Stimulated activated memory B cell treated with anti-CD40 and anti-IgM and Interleukin-4, amounts not matched to agents 10 μg/mL and 1 μg/mL and 100 μg/mL, for 72 hours (primary cell): ENCODE data around the gene SFXN5.

Experiments used
- ATAC-seq: fragments of 150-1000 bp; cut with Tn5 transposase; 2 replicates; pipeline ENCODE4 v1.10.0; 2021
- H3K27ac Mint-ChIP-seq: one replicate; pipeline ENCODE4 v1.8.0; 2022; ENCODE audit warnings: mild to moderate bottlenecking, mixed read lengths
- H3K27me3 Mint-ChIP-seq: one replicate; pipeline ENCODE4 v1.8.0; 2022; ENCODE audit warnings: mixed read lengths
- H3K36me3 Mint-ChIP-seq: one replicate; pipeline ENCODE4 v1.8.0; 2022; ENCODE audit warnings: mixed read lengths
- H3K4me1 Mint-ChIP-seq: one replicate; pipeline ENCODE4 v1.8.0; 2022; ENCODE audit warnings: mixed read lengths
- H3K4me3 Mint-ChIP-seq: one replicate; pipeline ENCODE4 v1.8.0; 2022; ENCODE audit warnings: mild to moderate bottlenecking, moderate library complexity, mixed read lengths
- H3K9me3 Mint-ChIP-seq: one replicate; pipeline ENCODE4 v1.8.0; 2022; ENCODE audit warnings: mixed read lengths

Gene SFXN5

GRCh38 chr2:73031095-73031678 lies 40.3 kb downstream of the SFXN5 start:
- no peak for ATAC-seq

DNA sequence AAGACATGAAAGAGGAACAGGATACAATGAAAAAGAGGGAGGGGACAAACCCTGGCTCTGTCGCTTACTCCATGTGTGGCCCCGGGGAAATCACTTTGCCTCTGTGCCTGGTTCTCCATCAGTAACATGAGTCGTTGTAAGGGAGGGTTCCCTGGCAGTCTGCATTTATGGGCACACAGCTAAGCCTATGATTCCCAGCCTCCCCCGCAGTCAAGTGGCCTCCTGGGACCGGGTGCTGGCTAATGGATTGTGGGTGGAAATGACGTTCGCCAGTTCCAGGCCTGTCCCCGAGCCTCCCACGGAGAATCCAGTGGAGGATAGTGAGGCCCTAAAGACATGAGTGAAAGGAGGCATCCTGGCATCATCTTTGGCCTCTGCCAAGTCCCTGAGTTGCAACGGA lies 42.7 kb downstream of the SFXN5 start:
- Mint-ChIP-seq H3K27ac (no peak overlapping the region), H3K9me3 (peaks cover 4% of the 10 kb centered on the region), H3K27me3 (no peaks in the 10 kb centered on the region), H3K4me3 (no peak overlapping the region), H3K36me3 (peaks cover 17% of the 10 kb centered on the region), H3K4me1 (no peaks in the 10 kb centered on the region)
- ATAC-seq: no peak

More at GRCh38 chr2:73031095-73031678, 40.3 kb downstream of the SFXN5 start:
- Mint-ChIP-seq H3K27ac (no peak overlapping the region), H3K4me1 (no peaks in the 10 kb centered on the region), H3K27me3 (no peaks in the 10 kb centered on the region), H3K36me3 (peaks cover 17% of the 10 kb centered on the region), H3K4me3 (no peak overlapping the region), H3K9me3 (peaks cover 4% of the 10 kb centered on the region)

GRCh38 chr2:73027340-73027739 lies 44.2 kb downstream of the SFXN5 start:
- Mint-ChIP-seq H3K27ac (no peak overlapping the region), H3K27me3 (no peaks in the 10 kb centered on the region), H3K36me3 (peaks cover 14% of the 10 kb centered on the region), H3K4me3 (no peak overlapping the region), H3K4me1 (no peaks in the 10 kb centered on the region), H3K9me3 (no peaks in the 10 kb centered on the region)
- no peak for ATAC-seq

- no peak overlapping the region for H3K27ac Mint-ChIP-seq
- ATAC-seq: no peak
- no peaks in the 10 kb centered on the region for H3K27me3 Mint-ChIP-seq
- H3K4me1 Mint-ChIP-seq: no peaks in the 10 kb centered on the region
- no peak overlapping the region for H3K4me3 Mint-ChIP-seq
- peaks cover 25% of the 10 kb centered on the region for H3K36me3 Mint-ChIP-seq
- no peaks in the 10 kb centered on the region for H3K9me3 Mint-ChIP-seq
Observed at GRCh38 chr2:73023497-73023896, 48.0 kb downstream of the SFXN5 start.

DNA sequence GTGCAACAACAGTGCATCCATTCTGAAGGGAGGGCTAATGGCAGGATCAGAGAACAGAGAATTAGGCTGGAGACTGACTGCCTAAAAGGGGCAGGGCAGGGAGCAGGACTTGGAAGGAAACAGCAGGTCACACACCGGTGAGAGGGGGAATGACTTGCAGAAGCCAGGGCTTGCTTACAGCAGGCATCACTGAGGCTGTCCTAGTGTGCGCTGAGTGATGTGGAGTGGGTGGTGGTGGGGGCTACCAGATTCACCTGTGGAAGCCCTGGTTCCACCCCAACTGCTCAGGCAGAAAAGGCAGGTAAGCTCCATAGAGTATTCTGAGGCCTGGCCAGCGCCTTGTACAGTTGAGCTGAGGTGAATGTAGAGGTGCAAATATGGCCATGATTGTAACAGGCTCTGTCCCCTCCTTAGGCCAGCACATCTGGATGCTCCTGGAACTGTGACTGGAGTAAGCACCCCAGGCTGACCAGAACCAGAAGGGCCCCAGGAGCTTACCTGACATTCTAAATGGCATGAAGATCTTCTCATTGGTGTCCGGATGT lies 49.4 kb downstream of the SFXN5 start:
- no peaks in the 10 kb centered on the region for H3K27me3 Mint-ChIP-seq
- no peak overlapping the region for H3K4me3 Mint-ChIP-seq
- H3K9me3 Mint-ChIP-seq: no peaks in the 10 kb centered on the region
- no peak for ATAC-seq
- no peak overlapping the region for H3K27ac Mint-ChIP-seq
- H3K36me3 Mint-ChIP-seq: peaks cover 23% of the 10 kb centered on the region
- peaks cover 6% of the 10 kb centered on the region for H3K4me1 Mint-ChIP-seq

GRCh38 chr2:73021371-73022010 lies 50.0 kb downstream of the SFXN5 start:
- peaks cover 6% of the 10 kb centered on the region for H3K4me1 Mint-ChIP-seq

DNA sequence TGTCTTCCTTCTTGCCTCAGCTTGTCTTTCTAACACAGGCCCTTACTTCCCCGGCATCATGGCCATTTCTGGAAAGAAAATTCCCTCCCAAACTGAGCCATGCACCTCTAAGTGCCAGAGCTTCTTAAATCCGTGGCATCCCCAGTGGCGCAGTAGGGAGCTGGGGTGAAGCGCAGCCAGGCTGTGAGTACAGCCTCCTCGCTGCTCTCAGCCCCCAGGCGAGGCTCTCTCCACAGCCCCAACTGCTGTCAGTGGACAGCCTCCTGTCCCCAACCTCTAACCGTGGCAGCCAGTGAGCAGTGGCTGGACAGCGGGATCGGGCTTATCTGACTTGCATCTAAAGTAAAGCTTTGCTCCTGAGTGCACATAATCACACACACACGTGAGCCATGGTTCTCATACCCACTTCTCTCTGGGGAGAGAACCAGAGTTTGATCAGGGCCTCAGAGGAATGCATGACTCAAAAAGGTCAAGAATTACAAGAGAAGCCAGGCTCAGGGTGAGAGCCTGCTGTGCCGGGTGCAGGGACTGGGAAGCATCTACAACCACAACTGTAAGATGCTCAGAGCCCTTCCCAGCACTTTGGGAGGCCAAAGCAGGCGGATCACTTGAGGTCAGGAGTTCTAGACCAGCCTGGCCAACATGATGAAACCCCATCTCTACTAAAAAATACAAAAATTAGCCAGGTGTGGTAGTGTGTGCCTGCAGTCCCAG lies 50.7 kb downstream of the SFXN5 start:
- no peaks in the 10 kb centered on the region for H3K9me3 Mint-ChIP-seq
- H3K4me1 Mint-ChIP-seq: peaks cover 6% of the 10 kb centered on the region
- H3K36me3 Mint-ChIP-seq: peaks cover 30% of the 10 kb centered on the region
- ATAC-seq: no peak
- no peak overlapping the region for H3K4me3 Mint-ChIP-seq
- no peaks in the 10 kb centered on the region for H3K27me3 Mint-ChIP-seq
- no peak overlapping the region for H3K27ac Mint-ChIP-seq

More at GRCh38 chr2:73021371-73022010, 50.0 kb downstream of the SFXN5 start:
- Mint-ChIP-seq H3K36me3 (peaks cover 27% of the 10 kb centered on the region), H3K9me3 (no peaks in the 10 kb centered on the region), H3K27me3 (no peaks in the 10 kb centered on the region), H3K27ac (no peak overlapping the region), H3K4me3 (no peak overlapping the region)
- no peak for ATAC-seq

DNA sequence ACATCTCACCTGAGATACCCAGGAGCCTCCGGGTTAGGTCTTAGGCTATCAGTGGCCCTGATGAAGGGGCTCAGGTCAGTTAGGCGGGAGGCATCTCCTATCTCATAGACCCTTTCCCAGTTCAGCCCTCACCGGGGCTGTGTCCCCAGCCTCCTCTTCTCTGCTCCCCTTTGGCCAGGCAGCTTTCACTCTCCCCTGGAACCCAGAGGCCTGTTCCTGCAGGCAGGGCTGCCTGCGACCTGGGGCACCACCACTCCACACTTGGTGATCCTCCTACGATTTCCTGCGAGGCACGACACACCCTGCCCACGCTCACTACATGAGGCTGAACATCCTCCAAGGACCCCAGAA lies 51.2 kb downstream of the SFXN5 start:
- Mint-ChIP-seq H3K9me3 (no peaks in the 10 kb centered on the region), H3K36me3 (peaks cover 30% of the 10 kb centered on the region), H3K27ac (no peak overlapping the region), H3K4me3 (no peak overlapping the region), H3K4me1 (peaks cover 6% of the 10 kb centered on the region), H3K27me3 (no peaks in the 10 kb centered on the region)
- ATAC-seq: no peak

DNA sequence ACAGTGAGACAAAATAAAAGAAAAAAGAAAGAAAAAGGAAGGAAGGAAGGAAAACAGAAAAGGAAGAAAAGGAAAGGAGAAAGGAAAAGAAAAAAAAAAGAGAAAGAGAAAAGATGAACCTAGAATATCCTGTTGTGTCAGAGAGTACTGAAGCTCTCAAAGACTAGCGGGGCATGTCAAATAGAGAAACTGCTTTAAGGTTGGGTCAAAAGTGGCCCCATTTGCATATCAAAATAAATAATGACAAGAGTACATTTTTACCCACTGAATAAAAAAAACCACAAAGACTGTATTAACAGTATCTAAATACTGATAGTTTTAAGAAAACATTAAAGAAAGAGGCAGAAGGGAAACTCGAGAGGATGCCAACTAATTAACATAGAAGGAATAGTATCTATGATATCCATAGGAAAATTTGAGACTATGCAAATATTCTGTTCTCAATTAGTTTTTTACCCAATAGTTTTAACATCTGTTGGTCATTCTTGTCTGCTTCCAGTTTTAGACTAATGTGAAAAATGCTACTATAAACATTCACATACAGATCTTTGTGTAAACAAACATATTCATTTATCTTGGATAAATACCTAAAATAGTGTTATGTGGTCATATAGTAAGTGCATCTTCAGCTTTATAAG lies 53.2 kb downstream of the SFXN5 start:
- Mint-ChIP-seq H3K9me3 (no peaks in the 10 kb centered on the region), H3K4me3 (no peak overlapping the region), H3K27me3 (no peaks in the 10 kb centered on the region), H3K27ac (peak overlapping the region; percentile 18), H3K36me3 (peaks cover 30% of the 10 kb centered on the region), H3K4me1 (peaks cover 6% of the 10 kb centered on the region)
- ATAC-seq: no peak

DNA sequence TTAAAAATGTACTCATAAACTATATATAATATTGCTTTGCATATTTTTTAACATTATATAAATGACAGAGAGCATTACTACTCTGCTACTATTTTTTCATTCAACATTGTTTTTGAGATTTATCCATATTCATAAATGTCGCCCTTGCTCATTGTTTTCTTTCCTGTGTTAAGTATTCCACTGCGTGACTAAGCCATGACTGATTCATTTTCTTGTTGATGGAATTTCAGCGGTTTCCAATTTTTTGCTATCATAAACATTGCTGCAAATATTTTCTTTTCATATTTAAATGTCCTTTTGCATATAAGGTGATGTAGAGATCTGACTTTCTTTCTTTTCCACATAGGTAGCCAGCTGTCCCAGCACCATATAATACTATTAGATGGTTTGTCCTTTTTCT lies 57.6 kb downstream of the SFXN5 start:
- no peak overlapping the region for H3K4me3 Mint-ChIP-seq
- H3K27ac Mint-ChIP-seq: no peak overlapping the region
- no peaks in the 10 kb centered on the region for H3K9me3 Mint-ChIP-seq
- ATAC-seq: no peak
- no peaks in the 10 kb centered on the region for H3K27me3 Mint-ChIP-seq
- peaks cover 24% of the 10 kb centered on the region for H3K36me3 Mint-ChIP-seq
- peaks cover 6% of the 10 kb centered on the region for H3K4me1 Mint-ChIP-seq

DNA sequence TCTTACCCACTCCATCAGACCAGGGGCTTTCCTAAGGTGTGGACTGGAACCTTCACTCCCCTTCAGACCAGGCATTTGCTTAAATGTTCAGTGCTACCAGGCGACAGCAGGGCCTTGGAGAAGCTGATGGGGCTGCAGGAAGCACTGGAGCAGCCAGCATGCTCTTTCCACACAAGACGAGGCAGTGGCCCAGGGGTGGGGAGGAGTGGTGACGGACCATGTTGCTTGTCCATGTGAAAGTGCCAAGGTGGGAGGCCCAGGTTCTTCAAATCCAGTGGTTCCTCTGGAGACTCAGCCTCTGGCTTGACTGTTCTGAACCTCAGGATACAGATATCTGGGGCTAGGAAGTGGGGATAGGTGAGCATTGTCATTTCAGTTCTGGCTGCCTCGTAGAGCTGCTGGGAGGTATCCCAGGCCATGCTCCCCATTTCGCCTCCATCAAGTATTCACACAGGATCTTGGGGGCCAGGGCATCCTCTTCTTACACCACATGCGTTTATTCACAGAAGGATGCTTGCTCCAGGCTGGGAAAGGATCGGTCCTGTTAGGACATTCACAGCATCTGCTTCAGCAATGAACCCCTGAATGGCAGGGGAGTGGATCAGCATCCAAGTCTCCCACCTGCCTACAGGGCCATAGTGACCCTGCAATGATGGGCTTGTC lies 62.2 kb downstream of the SFXN5 start:
- ATAC-seq: no peak
- peaks cover 21% of the 10 kb centered on the region for H3K36me3 Mint-ChIP-seq
- no peak overlapping the region for H3K4me3 Mint-ChIP-seq
- H3K9me3 Mint-ChIP-seq: no peaks in the 10 kb centered on the region
- no peak overlapping the region for H3K27ac Mint-ChIP-seq
- H3K4me1 Mint-ChIP-seq: no peaks in the 10 kb centered on the region
- H3K27me3 Mint-ChIP-seq: no peaks in the 10 kb centered on the region

DNA sequence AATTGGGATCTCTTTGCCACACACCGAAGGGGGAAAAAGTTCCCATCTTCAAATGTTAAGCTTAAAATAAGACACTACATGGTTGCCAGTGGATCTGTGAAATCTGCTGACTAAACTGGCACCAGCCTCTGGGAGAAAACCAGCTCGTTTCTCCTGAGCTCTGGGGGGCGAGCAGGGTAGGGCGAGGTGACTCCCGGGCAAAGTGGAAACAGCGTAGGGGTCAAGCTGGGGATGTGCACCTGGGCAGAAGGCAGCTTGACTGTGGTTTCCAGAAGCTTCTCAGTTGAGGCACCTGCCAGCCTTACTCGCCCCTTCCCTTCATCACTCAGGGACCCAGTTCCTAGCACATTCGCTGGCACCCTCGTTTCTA lies 62.8 kb downstream of the SFXN5 start:
- Mint-ChIP-seq H3K27me3 (no peaks in the 10 kb centered on the region), H3K36me3 (peaks cover 21% of the 10 kb centered on the region), H3K9me3 (no peaks in the 10 kb centered on the region), H3K4me1 (no peaks in the 10 kb centered on the region), H3K27ac (no peak overlapping the region), H3K4me3 (no peak overlapping the region)
- no peak for ATAC-seq

DNA sequence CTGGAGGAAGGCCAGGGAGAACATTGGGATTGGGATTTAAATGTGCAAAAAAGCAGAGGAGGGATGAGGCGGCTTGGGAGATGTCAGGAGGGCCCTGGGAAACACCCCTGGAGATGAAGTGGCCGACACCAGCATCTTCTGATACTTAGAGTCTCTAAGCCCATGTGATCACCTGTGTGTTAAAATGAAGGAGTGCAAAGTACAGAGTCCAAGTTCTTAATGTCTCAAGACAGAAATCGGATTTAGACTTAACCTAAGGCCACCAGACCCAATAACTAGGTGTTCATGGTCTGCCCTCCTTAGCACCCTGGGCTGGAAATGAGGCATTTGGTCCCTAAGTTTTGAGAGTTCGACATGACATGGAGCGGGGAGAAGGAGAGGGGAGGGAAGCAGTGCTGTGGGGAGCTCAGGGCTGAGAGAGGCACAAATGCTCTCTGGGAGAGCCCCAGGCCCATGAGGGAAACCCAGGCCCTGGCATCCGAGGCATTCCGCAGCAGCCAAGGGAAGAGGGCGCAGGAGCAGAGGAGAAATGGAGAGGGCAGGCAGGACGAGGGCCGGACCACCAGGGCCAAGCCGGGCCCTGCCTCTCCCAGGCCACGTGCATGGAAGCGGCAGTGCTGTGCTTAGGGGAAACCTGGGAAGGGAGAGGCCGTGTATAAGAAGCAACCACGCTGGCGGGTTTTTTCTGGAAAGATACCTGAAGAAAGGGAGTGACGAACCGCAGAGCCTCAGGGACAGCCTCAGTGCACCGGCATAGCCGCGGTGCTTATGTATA lies 63.3 kb downstream of the SFXN5 start:
- H3K9me3 Mint-ChIP-seq: no peaks in the 10 kb centered on the region
- H3K4me1 Mint-ChIP-seq: no peaks in the 10 kb centered on the region
- no peak overlapping the region for H3K27ac Mint-ChIP-seq
- peaks cover 21% of the 10 kb centered on the region for H3K36me3 Mint-ChIP-seq
- H3K27me3 Mint-ChIP-seq: no peaks in the 10 kb centered on the region
- ATAC-seq: no peak
- no peak overlapping the region for H3K4me3 Mint-ChIP-seq

GRCh38 chr2:73006969-73007710 lies 64.4 kb downstream of the SFXN5 start:
- Mint-ChIP-seq H3K27me3 (no peaks in the 10 kb centered on the region), H3K36me3 (peaks cover 21% of the 10 kb centered on the region), H3K9me3 (no peaks in the 10 kb centered on the region), H3K4me1 (no peaks in the 10 kb centered on the region), H3K4me3 (no peak overlapping the region), H3K27ac (no peak overlapping the region)
- ATAC-seq: no peak
